Measurements from ENCODE around the gene FGD5.

FGD5 gene

GRCh38 chr3:14824646-14825045 is 5.9 kb downstream of the FGD5 start:
- H3K27ac ChIP-seq (ENCODE audit: low read depth, low read length): no peak overlapping the region
- H3K4me3 ChIP-seq (ENCODE audit: low read length): no peak overlapping the region
- no peaks in the 10 kb centered on the region for H3F3A ChIP-seq (ENCODE audit: control insufficient read depth, insufficient read depth)
- H3K4me2 ChIP-seq (ENCODE audit: low read length): no peak overlapping the region
- TF ChIP-seq CTCF (IDR thresholded peaks at IDR 0.05; ENCODE audit: low read depth, low read length, poor library complexity, severe bottlenecking) (no peak), EZH2phosphoT487 (IDR thresholded peaks at IDR 0.05; ENCODE audit: borderline replicate concordance, low read length) (no peak)
- H3K9me3 ChIP-seq (ENCODE audit: control insufficient read depth, insufficient read depth, low read length): no peaks in the 10 kb centered on the region
- no peaks in the 10 kb centered on the region for H3K9me2 ChIP-seq (replicated peaks; ENCODE audit: control insufficient read depth, low read length)
- H3K79me2 ChIP-seq (ENCODE audit: control insufficient read depth, low read length): no peaks in the 10 kb centered on the region
- no peaks in the 10 kb centered on the region for H3K4me1 ChIP-seq (ENCODE audit: control insufficient read depth, low read length)
- H3K36me3 ChIP-seq (ENCODE audit: control insufficient read depth, low read length): no peaks in the 10 kb centered on the region
- no peaks in the 10 kb centered on the region for H4K20me1 ChIP-seq (ENCODE audit: control insufficient read depth, insufficient read depth, low read depth, low read length)
- peaks cover 38% of the 10 kb centered on the region for H3K27me3 ChIP-seq (ENCODE audit: control insufficient read depth, low read length)

GRCh38 chr3:14826069-14826468 is 7.3 kb downstream of the FGD5 start:
- no peaks in the 10 kb centered on the region for H3K9me2 ChIP-seq (replicated peaks; ENCODE audit: control insufficient read depth, low read length)
- H3K36me3 ChIP-seq (ENCODE audit: control insufficient read depth, low read length): no peaks in the 10 kb centered on the region
- TF ChIP-seq EZH2phosphoT487 (IDR thresholded peaks at IDR 0.05; ENCODE audit: borderline replicate concordance, low read length) (no peak), CTCF (IDR thresholded peaks at IDR 0.05; ENCODE audit: low read depth, low read length, poor library complexity, severe bottlenecking) (no peak)
- no peaks in the 10 kb centered on the region for H4K20me1 ChIP-seq (ENCODE audit: control insufficient read depth, insufficient read depth, low read depth, low read length)
- H3K27ac ChIP-seq (ENCODE audit: low read depth, low read length): no peak overlapping the region
- H3K4me3 ChIP-seq (ENCODE audit: low read length): no peak overlapping the region
- no peaks in the 10 kb centered on the region for H3K79me2 ChIP-seq (ENCODE audit: control insufficient read depth, low read length)
- H3K4me1 ChIP-seq (ENCODE audit: control insufficient read depth, low read length): no peaks in the 10 kb centered on the region
- H3F3A ChIP-seq (ENCODE audit: control insufficient read depth, insufficient read depth): no peaks in the 10 kb centered on the region
- no peak overlapping the region for H3K4me2 ChIP-seq (ENCODE audit: low read length)
- no peaks in the 10 kb centered on the region for H3K9me3 ChIP-seq (ENCODE audit: control insufficient read depth, insufficient read depth, low read length)
- peaks cover 39% of the 10 kb centered on the region for H3K27me3 ChIP-seq (ENCODE audit: control insufficient read depth, low read length)

- peaks cover 43% of the 10 kb centered on the region for H3K27me3 ChIP-seq (ENCODE audit: control insufficient read depth, low read length)
- H3K36me3 ChIP-seq (ENCODE audit: control insufficient read depth, low read length): no peaks in the 10 kb centered on the region
- no peak for TF ChIP-seq EZH2phosphoT487 (IDR thresholded peaks at IDR 0.05; ENCODE audit: borderline replicate concordance, low read length)
- TF ChIP-seq CTCF (IDR thresholded peaks at IDR 0.05; ENCODE audit: low read depth, low read length, poor library complexity, severe bottlenecking): no peak
- no peak overlapping the region for H3K4me2 ChIP-seq (ENCODE audit: low read length)
- no peaks in the 10 kb centered on the region for H3K4me1 ChIP-seq (ENCODE audit: control insufficient read depth, low read length)
- H3K79me2 ChIP-seq (ENCODE audit: control insufficient read depth, low read length): no peaks in the 10 kb centered on the region
- no peaks in the 10 kb centered on the region for H3K9me3 ChIP-seq (ENCODE audit: control insufficient read depth, insufficient read depth, low read length)
- no peak overlapping the region for H3K4me3 ChIP-seq (ENCODE audit: low read length)
- no peaks in the 10 kb centered on the region for H3F3A ChIP-seq (ENCODE audit: control insufficient read depth, insufficient read depth)
- H3K9me2 ChIP-seq (replicated peaks; ENCODE audit: control insufficient read depth, low read length): no peaks in the 10 kb centered on the region
- H3K27ac ChIP-seq (ENCODE audit: low read depth, low read length): no peak overlapping the region
- no peaks in the 10 kb centered on the region for H4K20me1 ChIP-seq (ENCODE audit: control insufficient read depth, insufficient read depth, low read depth, low read length)
Observed at GRCh38 chr3:14827776-14828175, 9.0 kb downstream of the FGD5 start.

- Histone ChIP-seq H3K9me3 (ENCODE audit: control insufficient read depth, insufficient read depth, low read length) (no peaks in the 10 kb centered on the region), H3K79me2 (ENCODE audit: control insufficient read depth, low read length) (no peaks in the 10 kb centered on the region), H4K20me1 (ENCODE audit: control insufficient read depth, insufficient read depth, low read depth, low read length) (no peaks in the 10 kb centered on the region), H3K4me3 (ENCODE audit: low read length) (no peak overlapping the region), H3F3A (ENCODE audit: control insufficient read depth, insufficient read depth) (no peaks in the 10 kb centered on the region), H3K36me3 (ENCODE audit: control insufficient read depth, low read length) (no peaks in the 10 kb centered on the region), H3K9me2 (replicated peaks; ENCODE audit: control insufficient read depth, low read length) (no peaks in the 10 kb centered on the region), H3K27ac (ENCODE audit: low read depth, low read length) (no peak overlapping the region), H3K27me3 (ENCODE audit: control insufficient read depth, low read length) (peaks cover 38% of the 10 kb centered on the region), H3K4me2 (ENCODE audit: low read length) (no peak overlapping the region), H3K4me1 (ENCODE audit: control insufficient read depth, low read length) (no peaks in the 10 kb centered on the region)
- no peak for TF ChIP-seq EZH2phosphoT487 (IDR thresholded peaks at IDR 0.05; ENCODE audit: borderline replicate concordance, low read length)
- TF ChIP-seq CTCF (IDR thresholded peaks at IDR 0.05; ENCODE audit: low read depth, low read length, poor library complexity, severe bottlenecking): no peak
Observed at GRCh38 chr3:14829811-14830210, 11.0 kb downstream of the FGD5 start.
